Liver (tissue), 9 donors: Measurements from ENCODE around the gene OR10G7. TPM values are rescaled to one million over a fixed set of nuclear protein-coding genes. Genes with fewer than 3 reads are reported as not detected.
"Not testable (repeated sequence)": the region's sequence is repeated elsewhere in the genome, so short reads cannot be mapped to it uniquely, and the experiment has no call there.

ENCODE experiments used
- DNase-seq: peaks from one replicate; pipeline ENCODE4 v3.0.0-alpha.2; 2017; ENCODE audit warnings: low spot score
- H3K27ac ChIP-seq, 2 donors: one replicate each; pipeline ENCODE4 v1.7.0; 2013; ENCODE audit warnings: inconsistent platforms in 2 of 2, low read length in 2 of 2, control low read depth in 1 of 2, low read depth in 1 of 2, mild to moderate bottlenecking in 1 of 2
- H3K27me3 ChIP-seq, 4 donors: one replicate each; pipeline versions ENCODE4 v1.6.1 to v1.7.0; 2013; ENCODE audit warnings: low read length in 3 of 4, inconsistent platforms in 1 of 4, mild to moderate bottlenecking in 1 of 4, moderate library complexity in 1 of 4; ENCODE audit not compliant: control insufficient read depth in 4 of 4, insufficient read depth in 4 of 4
- H3K36me3 ChIP-seq, 4 donors: one replicate each; pipeline versions ENCODE4 v1.6.1 to v1.7.0; 2013; ENCODE audit warnings: low read length in 3 of 4, mild to moderate bottlenecking in 3 of 4, low read depth in 1 of 4, moderate library complexity in 1 of 4; ENCODE audit not compliant: control insufficient read depth in 4 of 4, insufficient read depth in 3 of 4
- H3K4me1 ChIP-seq, 4 donors: one replicate each; pipeline versions ENCODE4 v1.6.1 to v1.7.0; 2013; ENCODE audit warnings: low read length in 3 of 4, mild to moderate bottlenecking in 3 of 4, moderate library complexity in 1 of 4; ENCODE audit not compliant: control insufficient read depth in 4 of 4, insufficient read depth in 4 of 4
- H3K4me3 ChIP-seq, 3 donors: one replicate each; pipeline versions ENCODE4 v1.6.1 to v1.7.0; 2013; ENCODE audit warnings: low read length in 3 of 3, control low read depth in 1 of 3, low read depth in 1 of 3, mild to moderate bottlenecking in 1 of 3
- H3K9ac ChIP-seq, 2 donors: one replicate each; pipeline ENCODE4 v1.7.0; 2013; ENCODE audit warnings: low read length in 2 of 2, mild to moderate bottlenecking in 2 of 2, moderate library complexity in 2 of 2, control low read depth in 1 of 2, low read depth in 1 of 2
- H3K9me3 ChIP-seq, 4 donors: one replicate each; pipeline versions ENCODE4 v1.6.1 to v1.7.0; 2013; ENCODE audit warnings: low read length in 3 of 4; ENCODE audit not compliant: control insufficient read depth in 4 of 4
- CTCF ChIP-seq: fragments of 150-350 bp; IDR thresholded peaks from 2 replicates; pipeline ENCODE4 v1.5.1; 2017; ENCODE audit warnings: improper control_type of control experiment, low read depth, low read length; ENCODE audit not compliant: missing input control
- FOXA1 ChIP-seq: IDR thresholded peaks from 2 replicates; pipeline ENCODE4 v1.6.1; 2016; ENCODE audit warnings: antibody characterized with exemption
- GABPA ChIP-seq, 2 donors: IDR thresholded peaks in 1 of 2; conservative IDR thresholded peaks in 1 of 2; 2 replicates each; pipeline ENCODE4 v1.6.1; 2016; ENCODE audit warnings: antibody characterized with exemption in 2 of 2, mild to moderate bottlenecking in 1 of 2, moderate library complexity in 1 of 2
- JUND ChIP-seq, 2 donors: IDR thresholded peaks; 2 replicates each; pipeline ENCODE4 v1.6.1; 2016; ENCODE audit warnings: antibody characterized with exemption in 2 of 2
- RXRA ChIP-seq, 2 donors: IDR thresholded peaks; 2 replicates each; pipeline ENCODE4 v1.6.1; 2017 to 2018; ENCODE audit warnings: antibody characterized with exemption in 2 of 2, mild to moderate bottlenecking in 1 of 2
- TAF1 ChIP-seq: conservative IDR thresholded peaks from 2 replicates; pipeline ENCODE4 v1.6.1; 2016; ENCODE audit warnings: antibody characterized with exemption, mild to moderate bottlenecking
- WGBS: extraction: QIAGEN DNeasy Blood & Tissue Kit; methylation state at CpG from one replicate; pipeline ENCODE4 v1.1.7; 2013; 5-methylcytosine and 5-hydroxymethylcytosine counted together
- polyA plus RNA-seq, 2 donors: library from polyadenylated mRNA; stranded (reverse) in 1 of 2; unstranded in 1 of 2; fragments of 200-250 nt in 1 of 2; fragments of >200 nt in 1 of 2; fragmentation: Nextera tagmentation in 1 of 2; extraction: Ambion mirVana in 1 of 2; gene quantifications; one replicate each; pipeline versions ENCODE4 v1.2.1 to v1.2.3, GENCODE V29; 2013 to 2015
- total RNA-seq, 2 donors: library from RNA; depleted of rRNA; stranded (reverse); fragments of >200 nt; gene quantifications; one replicate each; pipeline ENCODE4 v1.2.3, GENCODE V29; 2014
- donor health status: healthy.
- donor health status: healthy.
- donor health status: healthy.
- donor health status: healthy.
- donor health status: healthy.

The OR10G7 gene
- total and polyA plus RNA-seq, 4 donors = not detected

DNA sequence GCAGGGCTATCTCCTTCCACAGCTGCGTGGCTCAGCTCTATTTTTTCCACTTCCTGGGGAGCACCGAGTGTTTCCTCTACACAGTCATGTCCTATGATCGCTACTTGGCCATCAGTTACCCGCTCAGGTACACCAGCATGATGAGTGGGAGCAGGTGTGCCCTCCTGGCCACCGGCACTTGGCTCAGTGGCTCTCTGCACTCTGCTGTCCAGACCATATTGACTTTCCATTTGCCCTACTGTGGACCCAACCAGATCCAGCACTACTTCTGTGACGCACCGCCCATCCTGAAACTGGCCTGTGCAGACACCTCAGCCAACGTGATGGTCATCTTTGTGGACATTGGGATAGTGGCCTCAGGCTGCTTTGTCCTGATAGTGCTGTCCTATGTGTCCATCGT is 25.3 kb downstream of the OR10G7 start:
- not testable (repeated sequence) for H3K36me3 ChIP-seq, H3K4me1 ChIP-seq, H3K27me3 ChIP-seq, H3K9me3 ChIP-seq, H3K27ac ChIP-seq, H3K4me3 ChIP-seq, H3K9ac ChIP-seq, DNase-seq
- 87% methylated on average over 7 of the region's 9 CpGs for WGBS

DNA sequence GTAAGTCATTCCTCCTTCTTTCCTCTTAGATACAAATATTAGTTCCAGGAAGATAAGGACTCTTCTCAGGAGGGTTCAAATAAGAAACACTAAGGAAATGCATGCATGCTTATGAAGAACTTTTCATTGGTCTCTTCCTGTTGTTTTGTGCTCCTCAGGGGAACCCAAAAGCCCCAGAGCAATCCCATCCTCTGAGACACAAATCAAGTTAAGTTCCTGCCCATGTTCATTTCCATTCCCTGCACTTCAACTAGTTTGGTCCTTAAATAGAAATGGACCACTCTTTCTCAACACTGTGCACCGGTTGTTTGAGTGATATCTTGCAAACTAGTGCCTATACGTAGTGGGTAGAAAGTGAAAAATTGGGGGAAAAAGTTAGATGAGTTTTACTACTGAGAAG is 28.4 kb downstream of the OR10G7 start, which contains the start of gene OR10G4:
Gene OR10G4, plus strand, starts transcription at position 301 of the 400 bp plus-strand sequence. CDS start 2,578 bp downstream, outside the sequence.
- H3K27ac ChIP-seq = no peak within 1 kb of the TSS

GRCh38 chr11:123995119-123995518 is 46.0 kb downstream of the OR10G7 start, which contains the start of gene OR10G6:
Gene OR10G6 (minus strand): TSS chr11:123995161. CDS start chr11:123995161, 0 bp downstream.
- Histone ChIP-seq H3K27me3 (peaks cover 0 to 3% (median 0%) of the 10 kb centered on the region in 4 donors), H3K4me1 (no peaks in the 10 kb centered on the region), H3K4me3 (no peak within 1 kb of the TSS), H3K9me3 (no peaks in the 10 kb centered on the region), H3K9ac (no peak within 1 kb of the TSS), H3K27ac (no peak within 1 kb of the TSS), H3K36me3 (no peaks in the 10 kb centered on the region)
- TF ChIP-seq RXRA (IDR thresholded peaks at IDR 0.05) (no peak), GABPA (IDR thresholded peaks at IDR 0.05 in 1 of 2, conservative IDR thresholded peaks at IDR 0.05 in 1 of 2) (no peak)
- no peak for DNase-seq
- 58% methylated on average over 1 of the region's 1 CpG for WGBS

More for the DNA sequence above, 28.4 kb downstream of the OR10G7 start, which contains the start of gene OR10G4:
- Histone ChIP-seq H3K9ac (no peak within 1 kb of the TSS), H3K9me3 (no peaks in the 10 kb centered on the region), H3K4me1 (no peaks in the 10 kb centered on the region), H3K27me3 (peaks cover 0 to 2% (median 0%) of the 10 kb centered on the region in 4 donors), H3K4me3 (no peak within 1 kb of the TSS), H3K36me3 (no peaks in the 10 kb centered on the region)
- WGBS = 69% methylated on average over 2 of the region's 2 CpGs
- no peak for DNase-seq
- no peak for TF ChIP-seq CTCF
- no peak for TF ChIP-seq TAF1
- TF ChIP-seq FOXA1 = no peak
- no peak for TF ChIP-seq JUND (IDR thresholded peaks at IDR 0.05)

Other genes with a start within 250 kb of the OR10G7 start
- not detected for gene OR6M1, start 235.0 kb downstream of the OR10G7 start, total RNA-seq
- not detected for gene OR6M1, start 235.0 kb downstream of the OR10G7 start, polyA plus RNA-seq
- not detected for gene TMEM225, start 155.7 kb downstream of the OR10G7 start, total RNA-seq
- gene TMEM225, start 155.7 kb downstream of the OR10G7 start, polyA plus RNA-seq = not detected
- gene OR8D4, start 139.2 kb downstream of the OR10G7 start, total RNA-seq = under 1 TPM in 1 of 2 donors, not detected in 1; 0.14 TPM
- not detected for gene OR8D4, start 139.2 kb downstream of the OR10G7 start, polyA plus RNA-seq
- gene OR4D5, start 101.7 kb downstream of the OR10G7 start, total RNA-seq = under 1 TPM in 1 of 2 donors, not detected in 1; 0.19 TPM
- gene OR4D5, start 101.7 kb downstream of the OR10G7 start, polyA plus RNA-seq = not detected
- not detected for gene OR6T1, start 97.5 kb downstream of the OR10G7 start, total RNA-seq
- not detected for gene OR6T1, start 97.5 kb downstream of the OR10G7 start, polyA plus RNA-seq
- gene OR10S1, start 63.5 kb downstream of the OR10G7 start, total RNA-seq = not detected
- gene OR10S1, start 63.5 kb downstream of the OR10G7 start, polyA plus RNA-seq = not detected
- gene OR10G6, start 46.2 kb downstream of the OR10G7 start, total RNA-seq = not detected
- gene OR10G6, start 46.2 kb downstream of the OR10G7 start, polyA plus RNA-seq = not detected
- not detected for gene OR10G4, start 28.3 kb downstream of the OR10G7 start, total RNA-seq
- not detected for gene OR10G4, start 28.3 kb downstream of the OR10G7 start, polyA plus RNA-seq
- gene OR10G9, start 18.3 kb downstream of the OR10G7 start, total RNA-seq = not detected
- not detected for gene OR10G9, start 18.3 kb downstream of the OR10G7 start, polyA plus RNA-seq
- gene OR10G8, start 14.5 kb downstream of the OR10G7 start, total RNA-seq = not detected
- not detected for gene OR10G8, start 14.5 kb downstream of the OR10G7 start, polyA plus RNA-seq
- gene VWA5A, start 74.1 kb upstream of the OR10G7 start, total RNA-seq = 1 to 10 TPM; 2.3 to 5.7 TPM
- 1 to 10 TPM; 3.4 to 4.0 TPM for gene VWA5A, start 74.1 kb upstream of the OR10G7 start, polyA plus RNA-seq
- not detected for gene OR10D3, start 142.0 kb upstream of the OR10G7 start, total RNA-seq
- not detected for gene OR10D3, start 142.0 kb upstream of the OR10G7 start, polyA plus RNA-seq
- not detected for gene OR8G1, start 199.8 kb upstream of the OR10G7 start, total RNA-seq
- not detected for gene OR8G1, start 199.8 kb upstream of the OR10G7 start, polyA plus RNA-seq
- not detected for gene OR8G5, start 215.1 kb upstream of the OR10G7 start, total RNA-seq
- gene OR8G5, start 215.1 kb upstream of the OR10G7 start, polyA plus RNA-seq = not detected